ENCODE data around the gene P2RY8. TPM values are rescaled to one million over a fixed set of nuclear protein-coding genes. Genes with fewer than 3 reads are reported as not detected.
A peak's percentile ranks its signal among the peaks of the same experiment; 100 is the strongest.
"Not testable (repeated sequence)": the region's sequence is repeated elsewhere in the genome, so short reads cannot be mapped to it uniquely, and the experiment has no call there.

The P2RY8 gene, protein sequence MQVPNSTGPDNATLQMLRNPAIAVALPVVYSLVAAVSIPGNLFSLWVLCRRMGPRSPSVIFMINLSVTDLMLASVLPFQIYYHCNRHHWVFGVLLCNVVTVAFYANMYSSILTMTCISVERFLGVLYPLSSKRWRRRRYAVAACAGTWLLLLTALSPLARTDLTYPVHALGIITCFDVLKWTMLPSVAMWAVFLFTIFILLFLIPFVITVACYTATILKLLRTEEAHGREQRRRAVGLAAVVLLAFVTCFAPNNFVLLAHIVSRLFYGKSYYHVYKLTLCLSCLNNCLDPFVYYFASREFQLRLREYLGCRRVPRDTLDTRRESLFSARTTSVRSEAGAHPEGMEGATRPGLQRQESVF
- total RNA-seq, result 20.4 and 21.8 TPM in 2 replicates

GRCh38 chrX:1537031-1537715 is at the start of gene P2RY8:
Gene P2RY8, minus strand, starts transcription at chrX:1537185. Its CDS starts 70,627 bp downstream, at chrX:1466558.
- H3K9me3 Mint-ChIP-seq, result no peaks in the 10 kb centered on the region
- intact Hi-C loops (cut with micrococcal nuclease), result loop anchor here (1.0 to 5.0 kb wide), 9 partner anchors 14 to 1175 kb away; partner anchors contain the start of genes AKAP17A and SLC25A6

DNA sequence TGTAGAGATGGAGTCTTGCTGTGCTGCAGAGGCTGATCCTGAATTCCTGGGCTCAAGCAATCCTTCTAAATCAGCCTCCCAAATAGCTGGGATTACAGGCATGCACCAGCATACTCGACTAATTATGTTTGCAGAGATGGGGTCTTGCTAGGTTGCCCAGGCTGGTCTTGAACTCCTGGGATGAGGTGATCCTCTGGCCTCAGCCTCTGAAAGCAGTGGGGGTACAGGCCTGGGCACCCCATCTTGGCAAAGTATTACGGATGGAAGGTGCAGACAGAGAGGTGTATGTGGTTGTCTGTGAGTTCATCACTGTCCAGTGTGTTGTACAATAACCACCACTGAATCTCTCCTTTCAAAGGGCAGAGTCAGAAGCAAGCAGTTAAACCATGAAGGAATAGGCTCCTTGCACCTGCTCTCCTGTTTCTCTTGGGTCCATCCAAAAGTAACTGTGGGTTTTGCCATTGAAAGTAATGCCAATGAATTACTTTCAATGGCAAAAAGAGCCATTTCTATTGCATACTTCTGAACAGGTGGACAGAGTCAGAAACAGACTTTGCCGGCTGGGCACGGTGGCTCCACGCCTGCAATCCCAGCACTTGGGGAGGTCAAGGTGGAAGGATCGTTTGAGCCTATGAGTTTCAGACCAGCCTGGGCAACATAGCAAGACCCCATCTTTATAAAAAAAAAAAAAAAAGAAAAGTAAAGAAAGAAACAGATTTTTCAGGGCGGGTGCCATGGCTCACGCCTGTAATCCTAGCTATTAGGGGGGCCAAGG is 47.4 kb upstream of the P2RY8 start:
- Mint-ChIP-seq H3K27me3 (ENCODE audit: insufficient read depth) (no peaks in the 10 kb centered on the region), H3K4me1 (ENCODE audit: low read depth) (peaks cover 19% of the 10 kb centered on the region), H3K9me3 (no peaks in the 10 kb centered on the region), H3K4me3 (no peak overlapping the region), H3K27ac (no peak overlapping the region), H3K36me3 (ENCODE audit: low read depth) (no peaks in the 10 kb centered on the region)
- intact Hi-C loops (cut with micrococcal nuclease), result loop anchor here (5.0 kb wide), 1 partner anchor 262 kb away; no protein-coding TSS in a partner anchor
- no peak for DNase-seq (ENCODE audit: low spot score)

More at GRCh38 chrX:1537031-1537715, at the start of gene P2RY8:
- DNase-seq (ENCODE audit: low spot score), result peak; percentile 74
- H3K4me1 Mint-ChIP-seq (ENCODE audit: low read depth), result peaks cover 16% of the 10 kb centered on the region
- H3K4me3 Mint-ChIP-seq, result peak within 1 kb of the TSS; percentile 89
- H3K27ac Mint-ChIP-seq, result peak within 1 kb of the TSS; percentile 99
- peaks cover 8% of the 10 kb centered on the region for H3K36me3 Mint-ChIP-seq (ENCODE audit: low read depth)
- no peaks in the 10 kb centered on the region for H3K27me3 Mint-ChIP-seq (ENCODE audit: insufficient read depth)

DNA sequence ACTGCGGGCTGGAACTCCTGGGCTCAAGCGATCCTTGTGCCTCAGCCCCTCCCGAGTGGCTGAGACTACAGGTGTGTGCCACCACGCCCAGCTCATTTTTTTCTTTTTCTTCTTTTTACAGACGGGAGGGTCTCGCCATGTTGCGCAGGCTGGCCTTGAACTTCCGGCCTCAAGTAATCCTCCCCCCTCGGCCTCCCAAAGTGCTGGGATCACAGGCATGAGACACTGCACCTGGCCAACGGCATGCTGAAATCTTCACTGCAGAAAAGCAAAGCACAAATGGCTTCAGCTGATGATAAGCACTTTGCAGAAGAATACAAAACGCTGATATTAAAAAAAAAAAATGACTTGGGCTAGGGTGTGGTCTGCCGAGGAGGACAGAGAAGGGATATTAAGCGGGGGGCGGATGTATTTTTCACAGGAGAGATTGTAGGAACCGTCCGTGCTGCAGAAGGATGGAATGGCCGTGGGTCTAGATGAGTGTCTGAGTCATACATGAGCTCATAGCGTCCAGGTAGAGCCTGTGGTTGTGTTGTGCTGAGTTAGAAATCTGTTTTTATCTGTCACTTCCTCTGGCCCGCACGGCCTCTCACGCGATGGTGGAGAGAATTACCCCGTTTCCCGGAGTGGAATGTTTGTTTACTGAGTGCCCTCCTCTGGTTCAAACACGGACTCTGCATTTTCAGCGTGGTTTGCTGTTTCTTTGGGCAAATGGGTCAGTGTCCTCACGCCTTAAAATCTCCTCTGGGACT is 45.9 kb upstream of the P2RY8 start:
- H3K36me3 Mint-ChIP-seq (ENCODE audit: low read depth), result no peaks in the 10 kb centered on the region
- H3K27ac Mint-ChIP-seq, result peak overlapping the region; percentile 78
- DNase-seq (ENCODE audit: low spot score), result peak; percentile 46
- intact Hi-C loops (cut with micrococcal nuclease), result loop anchor here (5.0 kb wide), 1 partner anchor 261 kb away; no protein-coding TSS in a partner anchor
- no peaks in the 10 kb centered on the region for H3K9me3 Mint-ChIP-seq
- no peaks in the 10 kb centered on the region for H3K27me3 Mint-ChIP-seq (ENCODE audit: insufficient read depth)
- peaks cover 19% of the 10 kb centered on the region for H3K4me1 Mint-ChIP-seq (ENCODE audit: low read depth)
- peak overlapping the region; percentile 35 for H3K4me3 Mint-ChIP-seq

GRCh38 chrX:1581132-1581531 is 44.1 kb upstream of the P2RY8 start:
- Mint-ChIP-seq H3K27me3 (ENCODE audit: insufficient read depth) (no peaks in the 10 kb centered on the region), H3K4me1 (ENCODE audit: low read depth) (peaks cover 19% of the 10 kb centered on the region), H3K9me3 (no peaks in the 10 kb centered on the region), H3K27ac (no peak overlapping the region), H3K4me3 (no peak overlapping the region), H3K36me3 (ENCODE audit: low read depth) (no peaks in the 10 kb centered on the region)
- peak; percentile 66 for DNase-seq (ENCODE audit: low spot score)
- intact Hi-C loops (cut with micrococcal nuclease), result loop anchor here (1.0 to 5.0 kb wide), 5 partner anchors 10 to 259 kb away; partner anchors contain the start of genes AKAP17A, P2RY8 and SLC25A6

- intact Hi-C loops (cut with micrococcal nuclease), result loop anchor here (5.0 kb wide), 1 partner anchor 331 kb away; no protein-coding TSS in a partner anchor
- Mint-ChIP-seq H3K27ac (peak overlapping the region; percentile 36), H3K27me3 (ENCODE audit: insufficient read depth) (no peaks in the 10 kb centered on the region), H3K4me1 (ENCODE audit: low read depth) (peaks cover 18% of the 10 kb centered on the region), H3K4me3 (no peak overlapping the region), H3K36me3 (ENCODE audit: low read depth) (no peaks in the 10 kb centered on the region), H3K9me3 (no peaks in the 10 kb centered on the region)
- no peak for DNase-seq (ENCODE audit: low spot score)
These were observed 41.7 kb upstream of the P2RY8 start for GRCh38 chrX:1578511-1579173.

- Mint-ChIP-seq H3K4me3 (no peak overlapping the region), H3K9me3 (no peaks in the 10 kb centered on the region), H3K27me3 (ENCODE audit: insufficient read depth) (no peaks in the 10 kb centered on the region), H3K4me1 (ENCODE audit: low read depth) (peaks cover 10% of the 10 kb centered on the region), H3K27ac (no peak overlapping the region), H3K36me3 (ENCODE audit: low read depth) (no peaks in the 10 kb centered on the region)
- no peak for DNase-seq (ENCODE audit: low spot score)
- intact Hi-C loops (cut with micrococcal nuclease), result loop anchor here (5.0 kb wide), 1 partner anchor 331 kb away; no protein-coding TSS in a partner anchor
These were observed 40.9 kb upstream of the P2RY8 start for GRCh38 chrX:1577845-1578244.

DNA sequence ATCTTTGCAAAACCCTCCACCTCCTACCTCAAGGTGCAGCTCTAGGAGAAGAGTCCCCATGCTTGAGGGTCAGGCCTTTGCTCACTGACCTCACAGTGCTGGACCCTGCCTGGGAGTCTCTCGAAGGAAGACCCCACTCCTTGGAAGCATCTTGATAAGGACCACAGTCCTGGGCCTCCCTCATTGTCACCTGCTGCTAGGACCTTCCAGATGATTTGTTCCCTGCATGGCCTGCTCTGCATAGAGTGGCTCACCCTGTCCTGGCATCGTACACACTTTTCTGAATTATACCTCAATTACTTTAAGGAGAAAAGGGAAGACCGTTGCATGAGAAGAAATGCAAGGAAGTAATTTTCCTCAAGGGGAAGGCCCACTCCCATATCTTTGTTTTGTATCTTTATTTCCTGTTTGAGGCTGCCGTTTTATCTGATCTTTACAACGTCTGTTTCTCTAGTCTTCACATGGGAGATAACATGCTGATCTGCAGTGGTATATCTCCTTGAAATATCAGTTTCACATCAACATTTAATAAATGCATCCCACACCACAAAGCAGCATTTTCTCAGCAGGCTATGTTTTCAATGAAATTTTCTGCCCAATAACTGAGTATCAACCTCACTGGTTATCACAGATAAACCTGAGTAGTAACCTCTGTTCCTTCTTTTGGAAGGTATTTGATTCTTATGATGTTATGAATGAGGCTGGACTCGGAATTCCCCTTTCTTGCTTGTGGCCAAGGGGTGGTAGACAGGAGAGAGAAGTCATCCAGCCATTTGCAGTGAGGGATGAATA is 39.4 kb upstream of the P2RY8 start:
- no peaks in the 10 kb centered on the region for H3K9me3 Mint-ChIP-seq
- no peak overlapping the region for H3K27ac Mint-ChIP-seq
- DNase-seq (ENCODE audit: low spot score), result no peak
- H3K4me1 Mint-ChIP-seq (ENCODE audit: low read depth), result peaks cover 6% of the 10 kb centered on the region
- no peaks in the 10 kb centered on the region for H3K27me3 Mint-ChIP-seq (ENCODE audit: insufficient read depth)
- intact Hi-C loops (cut with micrococcal nuclease), result loop anchor here (5.0 kb wide), 1 partner anchor 329 kb away; no protein-coding TSS in a partner anchor
- H3K36me3 Mint-ChIP-seq (ENCODE audit: low read depth), result peaks cover 2% of the 10 kb centered on the region
- no peak overlapping the region for H3K4me3 Mint-ChIP-seq

GRCh38 chrX:1574181-1574580 is 37.2 kb upstream of the P2RY8 start:
- H3K4me3 Mint-ChIP-seq; H3K27ac Mint-ChIP-seq; intact Hi-C loops (cut with micrococcal nuclease); H3K36me3 Mint-ChIP-seq (ENCODE audit: low read depth); H3K27me3 Mint-ChIP-seq (ENCODE audit: insufficient read depth); DNase-seq (ENCODE audit: low spot score); H3K9me3 Mint-ChIP-seq: not testable (repeated sequence)
- H3K4me1 Mint-ChIP-seq (ENCODE audit: low read depth), result peaks cover 15% of the 10 kb centered on the region

DNA sequence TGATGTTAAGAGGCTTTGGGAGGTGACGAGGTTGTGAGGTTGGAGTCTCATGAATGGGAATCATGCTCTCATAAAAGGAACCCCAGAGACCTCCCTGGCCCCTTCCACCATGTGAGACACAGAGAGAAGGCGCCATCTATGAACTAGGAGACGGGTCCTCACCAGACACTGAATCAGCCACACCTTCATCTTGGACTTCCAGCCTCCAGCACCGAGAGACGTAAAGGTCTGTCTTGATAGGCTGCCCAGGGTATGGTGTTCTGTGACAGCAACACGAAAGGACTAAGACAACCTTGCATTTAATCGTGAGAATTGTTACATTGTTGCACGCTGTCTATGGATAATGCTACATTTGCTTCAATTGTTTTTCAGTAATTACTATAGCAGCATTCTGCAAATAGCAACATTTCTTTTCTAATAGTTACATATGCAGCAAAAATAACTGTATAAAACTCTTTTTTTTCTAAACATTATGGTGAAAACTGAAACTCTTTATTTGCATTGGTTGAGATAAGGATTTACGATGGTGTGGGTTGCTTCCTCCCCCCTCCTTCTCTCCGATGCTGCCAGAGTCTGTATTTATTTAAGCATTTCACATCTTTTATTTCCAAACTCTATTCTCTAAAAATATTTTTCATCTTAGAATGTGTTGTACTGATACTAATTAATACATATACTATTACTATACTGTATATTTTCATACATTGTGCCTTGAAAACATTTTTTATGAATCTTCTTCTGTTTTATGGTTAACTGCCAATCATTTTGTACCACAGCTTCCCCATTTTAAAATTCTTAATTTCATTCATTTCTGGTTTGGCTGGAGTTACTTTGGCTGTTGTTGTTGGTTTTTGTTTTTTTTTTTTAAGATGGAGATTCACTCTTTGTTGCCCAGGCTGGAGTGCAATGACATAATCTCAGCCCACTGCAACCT is 28.0 kb upstream of the P2RY8 start:
- no peak overlapping the region for H3K4me3 Mint-ChIP-seq
- no peak for DNase-seq (ENCODE audit: low spot score)
- H3K27ac Mint-ChIP-seq, result no peak overlapping the region
- H3K9me3 Mint-ChIP-seq, result no peaks in the 10 kb centered on the region
- H3K36me3 Mint-ChIP-seq (ENCODE audit: low read depth), result no peaks in the 10 kb centered on the region
- intact Hi-C loops (cut with micrococcal nuclease), result no loop called here
- peaks cover 13% of the 10 kb centered on the region for H3K27me3 Mint-ChIP-seq (ENCODE audit: insufficient read depth)
- H3K4me1 Mint-ChIP-seq (ENCODE audit: low read depth), result peaks cover 16% of the 10 kb centered on the region

GRCh38 chrX:1564077-1564476 is 27.1 kb upstream of the P2RY8 start:
- H3K27ac Mint-ChIP-seq; H3K4me3 Mint-ChIP-seq; H3K36me3 Mint-ChIP-seq (ENCODE audit: low read depth); DNase-seq (ENCODE audit: low spot score); H3K9me3 Mint-ChIP-seq; intact Hi-C loops (cut with micrococcal nuclease): not testable (repeated sequence)
- H3K27me3 Mint-ChIP-seq (ENCODE audit: insufficient read depth), result peaks cover 13% of the 10 kb centered on the region
- peaks cover 11% of the 10 kb centered on the region for H3K4me1 Mint-ChIP-seq (ENCODE audit: low read depth)

Measured in activated T-helper 1 cell treated with anti-CD3 and anti-CD28 coated beads, Interleukin-12 subunit alpha, Interleukin-12 subunit beta, Interleukin-2, Interleukin-4 antibody, amounts not matched to agents 30 ng/mL and 10 ng/mL and 1 ng/mL, durations not matched to agents 14 hours and 24 hours and 36 hours (primary cell).